ENCODE results near the gene LAMA5.

Gene LAMA5

GRCh38 chr20:62266851-62267250, 100.3 kb downstream of the LAMA5 start:
- no peak for TF ChIP-seq Cebpa-rat (IDR thresholded peaks at IDR 0.05)
- Histone ChIP-seq H3K4me1 (no peaks in the 10 kb centered on the region), H3K27ac (no peak overlapping the region), H3K27me3 (no peaks in the 10 kb centered on the region), H3K9ac (no peak overlapping the region), H3K36me3 (peaks cover 40 to 90% (median 68%) of the 10 kb centered on the region in 11 experiments), H3K9me3 (replicated peaks in 1 of 11) (peaks cover 13 to 26% (median 20%) of the 10 kb centered on the region in 11 experiments), H3K4me2 (no peak overlapping the region), H3K4me3 (no peak overlapping the region), H4K20me1 (peaks cover 0 to 41% (median 11%) of the 10 kb centered on the region in 11 experiments; a peak in 9 of 22 replicates)

- H3K9ac ChIP-seq: no peak overlapping the region
- peaks cover 0 to 44% (median 13%) of the 10 kb centered on the region in 11 experiments; a peak in 11 of 22 replicates for H4K20me1 ChIP-seq
- no peaks in the 10 kb centered on the region for H3K27me3 ChIP-seq
- H3K4me2 ChIP-seq: no peak overlapping the region
- no peak overlapping the region for H3K4me3 ChIP-seq
- no peak for TF ChIP-seq Cebpa-rat (IDR thresholded peaks at IDR 0.05)
- peaks cover 13 to 26% (median 20%) of the 10 kb centered on the region in 11 experiments for H3K9me3 ChIP-seq (replicated peaks in 1 of 11)
- no peaks in the 10 kb centered on the region for H3K4me1 ChIP-seq
- peaks cover 39 to 90% (median 69%) of the 10 kb centered on the region in 11 experiments for H3K36me3 ChIP-seq
- no peak overlapping the region for H3K27ac ChIP-seq
Observed at GRCh38 chr20:62266340-62266739, 100.8 kb downstream of the LAMA5 start.

- peaks cover 0 to 53% (median 23%) of the 10 kb centered on the region in 11 experiments; a peak in 12 of 22 replicates for H4K20me1 ChIP-seq
- peaks cover 39 to 94% (median 74%) of the 10 kb centered on the region in 11 experiments for H3K36me3 ChIP-seq
- no peak for TF ChIP-seq Cebpa-rat (IDR thresholded peaks at IDR 0.05)
- no peak overlapping the region for H3K4me3 ChIP-seq
- no peak overlapping the region for H3K4me2 ChIP-seq
- no peak overlapping the region for H3K9ac ChIP-seq
- H3K27me3 ChIP-seq: no peaks in the 10 kb centered on the region
- no peak overlapping the region for H3K27ac ChIP-seq
- peaks cover 13 to 26% (median 20%) of the 10 kb centered on the region in 11 experiments for H3K9me3 ChIP-seq (replicated peaks in 1 of 11)
- no peaks in the 10 kb centered on the region for H3K4me1 ChIP-seq
Observed at GRCh38 chr20:62265365-62265764, 101.7 kb downstream of the LAMA5 start.

- Histone ChIP-seq H3K27ac (no peak overlapping the region), H3K36me3 (peaks cover 46 to 97% (median 81%) of the 10 kb centered on the region in 11 experiments)
Observed at GRCh38 chr20:62263396-62263795, 103.7 kb downstream of the LAMA5 start.

GRCh38 chr20:62262064-62262463, 105.0 kb downstream of the LAMA5 start:
- peaks cover 46 to 100% (median 80%) of the 10 kb centered on the region in 11 experiments for H3K36me3 ChIP-seq
- peaks cover 17 to 67% (median 45%) of the 10 kb centered on the region in 11 experiments; a peak in 17 of 22 replicates for H4K20me1 ChIP-seq
- 0 out of 22 replicates have a peak overlapping the region, but pooled peaks of 1 of the 11 experiments have one; percentile 18 for H3K9ac ChIP-seq
- H3K4me3 ChIP-seq: no peak overlapping the region
- H3K27me3 ChIP-seq: no peaks in the 10 kb centered on the region
- peaks cover 13 to 26% (median 20%) of the 10 kb centered on the region in 11 experiments for H3K9me3 ChIP-seq (replicated peaks in 1 of 11)
- TF ChIP-seq Cebpa-rat (IDR thresholded peaks at IDR 0.05): no peak
- no peak overlapping the region for H3K4me2 ChIP-seq
- no peaks in the 10 kb centered on the region; a peak in 1 of 20 replicates for H3K4me1 ChIP-seq
- H3K27ac ChIP-seq: no peak overlapping the region

More at GRCh38 chr20:62263396-62263795, 103.7 kb downstream of the LAMA5 start:
- no peaks in the 10 kb centered on the region; a peak in 1 of 20 replicates for H3K4me1 ChIP-seq
- TF ChIP-seq Cebpa-rat (IDR thresholded peaks at IDR 0.05): no peak
- no peaks in the 10 kb centered on the region for H3K27me3 ChIP-seq
- H3K9ac ChIP-seq: no peak overlapping the region
- H3K9me3 ChIP-seq (replicated peaks in 1 of 11): peaks cover 13 to 26% (median 20%) of the 10 kb centered on the region in 11 experiments
- H3K4me2 ChIP-seq: no peak overlapping the region
- peaks cover 7 to 56% (median 33%) of the 10 kb centered on the region in 11 experiments; a peak in 16 of 22 replicates for H4K20me1 ChIP-seq
- no peak overlapping the region for H3K4me3 ChIP-seq

- no peak for TF ChIP-seq Cebpa-rat (IDR thresholded peaks at IDR 0.05)
- H4K20me1 ChIP-seq: peaks cover 43 to 90% (median 72%) of the 10 kb centered on the region in 11 experiments
- peaks cover 0 to 2% (median 0%) of the 10 kb centered on the region in 11 experiments; a peak in 4 of 22 replicates for H3K9me3 ChIP-seq (replicated peaks in 1 of 11)
- H3K27ac ChIP-seq: no peak overlapping the region
- no peak overlapping the region for H3K9ac ChIP-seq
- peaks cover 18 to 84% (median 62%) of the 10 kb centered on the region in 11 experiments for H3K36me3 ChIP-seq
- no peak overlapping the region for H3K4me3 ChIP-seq
- no peaks in the 10 kb centered on the region for H3K27me3 ChIP-seq
- H3K4me2 ChIP-seq: no peak overlapping the region
- peaks cover 7 to 14% (median 12%) of the 10 kb centered on the region in 10 experiments for H3K4me1 ChIP-seq
Observed at GRCh38 chr20:62259294-62259565, 107.9 kb downstream of the LAMA5 start.

Data from BLaER1 treated with 17β-estradiol and CSF1 and Interleukin-3, amounts not matched to agents 10 nM and 100 nM (cell line).